ENCODE data around the gene CCDC85C. TPM values are rescaled to one million over a fixed set of nuclear protein-coding genes. Genes with fewer than 3 reads are reported as not detected.

CCDC85C gene
- total and polyA plus RNA-seq, 2 experiments from 2014 or later, result 4.5 to 24.9 TPM

DNA sequence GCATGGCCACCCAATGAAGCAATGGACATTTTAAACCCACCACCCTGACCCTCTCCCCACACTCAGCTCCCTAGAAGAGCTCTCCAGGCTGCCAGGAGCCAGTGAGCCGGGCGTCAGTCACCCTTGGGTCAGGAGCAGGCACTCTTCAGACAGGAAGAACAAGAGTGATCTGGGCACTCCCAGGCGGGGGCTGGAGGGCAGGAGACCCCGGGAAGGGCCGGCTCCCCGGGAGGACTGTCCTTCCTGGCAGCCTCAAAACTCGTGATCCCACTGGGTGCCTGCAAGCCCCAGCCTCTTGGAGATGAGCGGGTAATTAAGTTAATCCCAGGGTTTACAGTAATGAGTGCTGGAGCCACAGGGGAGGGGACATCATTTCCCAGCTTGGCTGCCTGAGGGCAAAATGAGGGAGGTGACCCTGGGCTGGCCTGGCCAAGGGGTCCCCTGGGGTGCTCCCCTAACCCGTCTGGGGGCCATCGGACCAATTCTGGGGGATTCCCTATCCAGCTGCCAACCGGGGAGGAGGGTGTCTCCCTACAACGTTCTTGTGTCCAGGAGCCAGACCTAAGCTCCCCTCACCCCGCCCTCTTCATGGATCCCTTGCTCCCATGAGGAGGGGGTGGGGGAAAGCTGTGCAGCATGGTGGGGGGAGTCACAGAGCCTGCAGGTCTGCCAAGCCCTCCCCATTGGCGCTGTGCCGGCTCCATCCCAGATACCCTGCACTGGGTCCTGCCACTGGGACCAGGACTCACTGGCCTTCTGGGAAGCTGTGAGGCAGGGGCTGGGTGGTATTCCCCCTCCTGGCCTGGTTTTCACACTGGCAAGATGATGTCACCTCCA, 63.6 kb downstream of the CCDC85C start:
- H3K4me3 Mint-ChIP-seq, result no peak overlapping the region
- no peaks in the 10 kb centered on the region for H3K9me3 Mint-ChIP-seq
- H3K27me3 Mint-ChIP-seq (ENCODE audit: insufficient read depth, low read depth, poor library complexity), result peaks cover 19% of the 10 kb centered on the region
- Histone ChIP-seq H3K9me2 (ENCODE audit: insufficient read depth) (no peaks in the 10 kb centered on the region), H3K4me3 (no peak overlapping the region), H3K4me2 (no peak overlapping the region), H3K27me3 (ENCODE audit: insufficient read depth) (no peaks in the 10 kb centered on the region), H3K4me1 (ENCODE audit: insufficient read depth) (peaks cover 7% of the 10 kb centered on the region), H3F3A (replicated peaks; ENCODE audit: low read depth) (no peaks in the 10 kb centered on the region), H4K20me1 (replicated peaks; ENCODE audit: insufficient read depth) (no peaks in the 10 kb centered on the region; the same call in 1 of the 2 replicates), H3K27ac (ENCODE audit: low read depth) (no peak overlapping the region), H3K79me2 (replicated peaks; ENCODE audit: insufficient read depth) (peaks cover 59% of the 10 kb centered on the region), H2AFZ (no peak overlapping the region), H3K36me3 (ENCODE audit: insufficient read depth) (no peaks in the 10 kb centered on the region)
- peaks cover 54% of the 10 kb centered on the region for H3K4me1 Mint-ChIP-seq
- TF ChIP-seq ZNF331 (CRISPR knock-in tag; IDR thresholded peaks at IDR 0.05; ENCODE audit: low read depth) (no peak), EZH2phosphoT487 (IDR thresholded peaks at IDR 0.05; ENCODE audit: unreplicated experiment) (no peak), NANOG (IDR thresholded peaks at IDR 0.05; ENCODE audit: borderline replicate concordance) (no peak), ETS1 (IDR thresholded peaks at IDR 0.05) (no peak), CREB1 (CRISPR knock-in tag; IDR thresholded peaks at IDR 0.05; ENCODE audit: low read depth) (no peak), EZH2 (IDR thresholded peaks at IDR 0.05; ENCODE audit: low read depth, unreplicated experiment) (no peak), CTCF (conservative IDR thresholded peaks at IDR 0.05; ENCODE audit: low read depth in 2 of 2) (no peak), STAT1 (IDR thresholded peaks at IDR 0.05; ENCODE audit: unreplicated experiment) (no peak), POLR2AphosphoS5 (IDR thresholded peaks at IDR 0.05; ENCODE audit: low read depth) (no peak), ZNF114 (CRISPR knock-in tag; IDR thresholded peaks at IDR 0.05) (no peak)
- TF ChIP-seq, protein P1, sequence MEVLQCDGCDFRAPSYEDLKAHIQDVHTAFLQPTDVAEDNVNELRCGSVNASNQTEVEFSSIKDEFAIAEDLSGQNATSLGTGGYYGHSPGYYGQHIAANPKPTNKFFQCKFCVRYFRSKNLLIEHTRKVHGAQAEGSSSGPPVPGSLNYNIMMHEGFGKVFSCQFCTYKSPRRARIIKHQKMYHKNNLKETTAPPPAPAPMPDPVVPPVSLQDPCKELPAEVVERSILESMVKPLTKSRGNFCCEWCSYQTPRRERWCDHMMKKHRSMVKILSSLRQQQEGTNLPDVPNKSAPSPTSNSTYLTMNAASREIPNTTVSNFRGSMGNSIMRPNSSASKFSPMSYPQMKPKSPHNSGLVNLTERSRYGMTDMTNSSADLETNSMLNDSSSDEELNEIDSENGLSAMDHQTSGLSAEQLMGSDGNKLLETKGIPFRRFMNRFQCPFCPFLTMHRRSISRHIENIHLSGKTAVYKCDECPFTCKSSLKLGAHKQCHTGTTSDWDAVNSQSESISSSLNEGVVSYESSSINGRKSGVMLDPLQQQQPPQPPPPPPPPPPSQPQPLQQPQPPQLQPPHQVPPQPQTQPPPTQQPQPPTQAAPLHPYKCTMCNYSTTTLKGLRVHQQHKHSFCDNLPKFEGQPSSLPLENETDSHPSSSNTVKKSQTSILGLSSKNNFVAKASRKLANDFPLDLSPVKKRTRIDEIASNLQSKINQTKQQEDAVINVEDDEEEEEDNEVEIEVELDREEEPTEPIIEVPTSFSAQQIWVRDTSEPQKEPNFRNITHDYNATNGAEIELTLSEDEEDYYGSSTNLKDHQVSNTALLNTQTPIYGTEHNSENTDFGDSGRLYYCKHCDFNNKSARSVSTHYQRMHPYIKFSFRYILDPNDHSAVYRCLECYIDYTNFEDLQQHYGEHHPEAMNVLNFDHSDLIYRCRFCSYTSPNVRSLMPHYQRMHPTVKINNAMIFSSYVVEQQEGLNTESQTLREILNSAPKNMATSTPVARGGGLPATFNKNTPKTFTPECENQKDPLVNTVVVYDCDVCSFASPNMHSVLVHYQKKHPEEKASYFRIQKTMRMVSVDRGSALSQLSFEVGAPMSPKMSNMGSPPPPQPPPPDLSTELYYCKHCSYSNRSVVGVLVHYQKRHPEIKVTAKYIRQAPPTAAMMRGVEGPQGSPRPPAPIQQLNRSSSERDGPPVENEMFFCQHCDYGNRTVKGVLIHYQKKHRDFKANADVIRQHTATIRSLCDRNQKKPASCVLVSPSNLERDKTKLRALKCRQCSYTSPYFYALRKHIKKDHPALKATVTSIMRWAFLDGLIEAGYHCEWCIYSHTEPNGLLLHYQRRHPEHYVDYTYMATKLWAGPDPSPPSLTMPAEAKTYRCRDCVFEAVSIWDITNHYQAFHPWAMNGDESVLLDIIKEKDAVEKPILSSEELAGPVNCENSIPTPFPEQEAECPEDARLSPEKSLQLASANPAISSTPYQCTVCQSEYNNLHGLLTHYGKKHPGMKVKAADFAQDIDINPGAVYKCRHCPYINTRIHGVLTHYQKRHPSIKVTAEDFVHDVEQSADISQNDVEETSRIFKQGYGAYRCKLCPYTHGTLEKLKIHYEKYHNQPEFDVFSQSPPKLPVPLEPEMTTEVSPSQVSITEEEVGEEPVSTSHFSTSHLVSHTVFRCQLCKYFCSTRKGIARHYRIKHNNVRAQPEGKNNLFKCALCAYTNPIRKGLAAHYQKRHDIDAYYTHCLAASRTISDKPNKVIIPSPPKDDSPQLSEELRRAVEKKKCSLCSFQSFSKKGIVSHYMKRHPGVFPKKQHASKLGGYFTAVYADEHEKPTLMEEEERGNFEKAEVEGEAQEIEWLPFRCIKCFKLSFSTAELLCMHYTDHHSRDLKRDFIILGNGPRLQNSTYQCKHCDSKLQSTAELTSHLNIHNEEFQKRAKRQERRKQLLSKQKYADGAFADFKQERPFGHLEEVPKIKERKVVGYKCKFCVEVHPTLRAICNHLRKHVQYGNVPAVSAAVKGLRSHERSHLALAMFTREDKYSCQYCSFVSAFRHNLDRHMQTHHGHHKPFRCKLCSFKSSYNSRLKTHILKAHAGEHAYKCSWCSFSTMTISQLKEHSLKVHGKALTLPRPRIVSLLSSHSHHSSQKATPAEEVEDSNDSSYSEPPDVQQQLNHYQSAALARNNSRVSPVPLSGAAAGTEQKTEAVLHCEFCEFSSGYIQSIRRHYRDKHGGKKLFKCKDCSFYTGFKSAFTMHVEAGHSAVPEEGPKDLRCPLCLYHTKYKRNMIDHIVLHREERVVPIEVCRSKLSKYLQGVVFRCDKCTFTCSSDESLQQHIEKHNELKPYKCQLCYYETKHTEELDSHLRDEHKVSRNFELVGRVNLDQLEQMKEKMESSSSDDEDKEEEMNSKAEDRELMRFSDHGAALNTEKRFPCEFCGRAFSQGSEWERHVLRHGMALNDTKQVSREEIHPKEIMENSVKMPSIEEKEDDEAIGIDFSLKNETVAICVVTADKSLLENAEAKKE (CRISPR knock-in tag; IDR thresholded peaks at IDR 0.05), result no peak
- TF ChIP-seq, protein P2, sequence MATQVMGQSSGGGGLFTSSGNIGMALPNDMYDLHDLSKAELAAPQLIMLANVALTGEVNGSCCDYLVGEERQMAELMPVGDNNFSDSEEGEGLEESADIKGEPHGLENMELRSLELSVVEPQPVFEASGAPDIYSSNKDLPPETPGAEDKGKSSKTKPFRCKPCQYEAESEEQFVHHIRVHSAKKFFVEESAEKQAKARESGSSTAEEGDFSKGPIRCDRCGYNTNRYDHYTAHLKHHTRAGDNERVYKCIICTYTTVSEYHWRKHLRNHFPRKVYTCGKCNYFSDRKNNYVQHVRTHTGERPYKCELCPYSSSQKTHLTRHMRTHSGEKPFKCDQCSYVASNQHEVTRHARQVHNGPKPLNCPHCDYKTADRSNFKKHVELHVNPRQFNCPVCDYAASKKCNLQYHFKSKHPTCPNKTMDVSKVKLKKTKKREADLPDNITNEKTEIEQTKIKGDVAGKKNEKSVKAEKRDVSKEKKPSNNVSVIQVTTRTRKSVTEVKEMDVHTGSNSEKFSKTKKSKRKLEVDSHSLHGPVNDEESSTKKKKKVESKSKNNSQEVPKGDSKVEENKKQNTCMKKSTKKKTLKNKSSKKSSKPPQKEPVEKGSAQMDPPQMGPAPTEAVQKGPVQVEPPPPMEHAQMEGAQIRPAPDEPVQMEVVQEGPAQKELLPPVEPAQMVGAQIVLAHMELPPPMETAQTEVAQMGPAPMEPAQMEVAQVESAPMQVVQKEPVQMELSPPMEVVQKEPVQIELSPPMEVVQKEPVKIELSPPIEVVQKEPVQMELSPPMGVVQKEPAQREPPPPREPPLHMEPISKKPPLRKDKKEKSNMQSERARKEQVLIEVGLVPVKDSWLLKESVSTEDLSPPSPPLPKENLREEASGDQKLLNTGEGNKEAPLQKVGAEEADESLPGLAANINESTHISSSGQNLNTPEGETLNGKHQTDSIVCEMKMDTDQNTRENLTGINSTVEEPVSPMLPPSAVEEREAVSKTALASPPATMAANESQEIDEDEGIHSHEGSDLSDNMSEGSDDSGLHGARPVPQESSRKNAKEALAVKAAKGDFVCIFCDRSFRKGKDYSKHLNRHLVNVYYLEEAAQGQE (IDR thresholded peaks at IDR 0.05; ENCODE audit: unreplicated experiment), result no peak
- H3K27ac Mint-ChIP-seq, result no peak overlapping the region
- DNase-seq (ENCODE audit: low spot score) (no peak), ATAC-seq (no peak)
- H3K36me3 Mint-ChIP-seq (ENCODE audit: low read depth), result no peaks in the 10 kb centered on the region
